Astrocyte (in vitro differentiated cells and primary cell): ENCODE results near the gene VIPR2.

Experiments
- CTCF ChIP-seq: IDR thresholded peaks from 2 replicates; pipeline ENCODE4 v1.5.1; 2011; ENCODE audit warnings: low read depth, mild to moderate bottlenecking, inconsistent platforms, low read length, moderate library complexity; ENCODE audit not compliant: insufficient read depth
- EZH2 ChIP-seq: IDR thresholded peaks from 2 replicates; pipeline ENCODE4 v1.6.1; 2012; ENCODE audit warnings: mild to moderate bottlenecking, low read length, inconsistent platforms; ENCODE audit not compliant: insufficient read depth

GRCh38 chr7:158994687-158995086 lies 150.0 kb downstream of the VIPR2 start:
- TF ChIP-seq EZH2 = no peak
- no peak for TF ChIP-seq CTCF
